Liver (tissue), 3 donors: ENCODE results near the gene COX4I1.

Experiments used
- ATF3 ChIP-seq: IDR thresholded peaks from 2 replicates; pipeline ENCODE4 v1.6.1; 2016; ENCODE audit warnings: antibody characterized with exemption
- CTCF ChIP-seq: fragments of 150-350 bp; IDR thresholded peaks from 2 replicates; pipeline ENCODE4 v1.5.1; 2017; ENCODE audit warnings: improper control_type of control experiment, low read depth, low read length; ENCODE audit not compliant: missing input control
- RAD21 ChIP-seq, 2 donors: IDR thresholded peaks; 2 replicates each; pipeline ENCODE4 v1.6.1; 2016; ENCODE audit warnings: antibody characterized with exemption in 2 of 2, mild to moderate bottlenecking in 2 of 2
- TAF1 ChIP-seq: conservative IDR thresholded peaks from 2 replicates; pipeline ENCODE4 v1.6.1; 2016; ENCODE audit warnings: antibody characterized with exemption, mild to moderate bottlenecking
- ZBTB33 ChIP-seq: IDR thresholded peaks from 2 replicates; pipeline ENCODE4 v1.6.1; 2016; ENCODE audit warnings: antibody characterized with exemption
- donor health status: healthy.
- donor health status: healthy.

GRCh38 chr16:85833219-85833920 lies 33.9 kb downstream of the COX4I1 start:
- TF ChIP-seq RAD21 (IDR thresholded peaks at IDR 0.05) = no peak
- no peak for TF ChIP-seq ATF3
- no peak for TF ChIP-seq ZBTB33
- TF ChIP-seq CTCF = no peak
- no peak for TF ChIP-seq TAF1
